ENCODE measurements around the gene SUN2. TPM values are rescaled to one million over a fixed set of nuclear protein-coding genes. Genes with fewer than 3 reads are reported as not detected.

The SUN2 gene
- polyA plus RNA-seq, 1 donor from 2014 or later: 172 TPM

DNA sequence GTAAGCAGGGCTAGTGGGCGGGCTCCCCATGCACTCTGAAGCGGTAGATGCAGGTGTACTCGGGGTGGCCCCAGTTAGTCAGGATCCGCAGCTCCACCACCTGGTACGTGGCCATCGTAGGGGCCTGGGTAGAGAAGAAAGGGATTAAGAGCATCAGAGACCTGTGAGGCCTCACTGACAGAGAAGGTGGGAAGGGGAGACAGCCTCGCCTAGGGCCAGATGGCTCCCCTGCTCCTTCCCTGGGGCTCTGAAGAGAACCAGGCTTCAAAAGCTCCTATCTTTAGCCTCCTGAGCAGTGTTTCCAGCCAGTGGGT lies 19.6 kb downstream of the SUN2 start (continued):
- TF ChIP-seq, protein P1, sequence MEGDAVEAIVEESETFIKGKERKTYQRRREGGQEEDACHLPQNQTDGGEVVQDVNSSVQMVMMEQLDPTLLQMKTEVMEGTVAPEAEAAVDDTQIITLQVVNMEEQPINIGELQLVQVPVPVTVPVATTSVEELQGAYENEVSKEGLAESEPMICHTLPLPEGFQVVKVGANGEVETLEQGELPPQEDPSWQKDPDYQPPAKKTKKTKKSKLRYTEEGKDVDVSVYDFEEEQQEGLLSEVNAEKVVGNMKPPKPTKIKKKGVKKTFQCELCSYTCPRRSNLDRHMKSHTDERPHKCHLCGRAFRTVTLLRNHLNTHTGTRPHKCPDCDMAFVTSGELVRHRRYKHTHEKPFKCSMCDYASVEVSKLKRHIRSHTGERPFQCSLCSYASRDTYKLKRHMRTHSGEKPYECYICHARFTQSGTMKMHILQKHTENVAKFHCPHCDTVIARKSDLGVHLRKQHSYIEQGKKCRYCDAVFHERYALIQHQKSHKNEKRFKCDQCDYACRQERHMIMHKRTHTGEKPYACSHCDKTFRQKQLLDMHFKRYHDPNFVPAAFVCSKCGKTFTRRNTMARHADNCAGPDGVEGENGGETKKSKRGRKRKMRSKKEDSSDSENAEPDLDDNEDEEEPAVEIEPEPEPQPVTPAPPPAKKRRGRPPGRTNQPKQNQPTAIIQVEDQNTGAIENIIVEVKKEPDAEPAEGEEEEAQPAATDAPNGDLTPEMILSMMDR (IDR thresholded peaks at IDR 0.05; ENCODE audit: poor library complexity, severe bottlenecking): no peak
- no peak for TF ChIP-seq MXI1 (conservative IDR thresholded peaks at IDR 0.05; ENCODE audit: poor library complexity, severe bottlenecking)

DNA sequence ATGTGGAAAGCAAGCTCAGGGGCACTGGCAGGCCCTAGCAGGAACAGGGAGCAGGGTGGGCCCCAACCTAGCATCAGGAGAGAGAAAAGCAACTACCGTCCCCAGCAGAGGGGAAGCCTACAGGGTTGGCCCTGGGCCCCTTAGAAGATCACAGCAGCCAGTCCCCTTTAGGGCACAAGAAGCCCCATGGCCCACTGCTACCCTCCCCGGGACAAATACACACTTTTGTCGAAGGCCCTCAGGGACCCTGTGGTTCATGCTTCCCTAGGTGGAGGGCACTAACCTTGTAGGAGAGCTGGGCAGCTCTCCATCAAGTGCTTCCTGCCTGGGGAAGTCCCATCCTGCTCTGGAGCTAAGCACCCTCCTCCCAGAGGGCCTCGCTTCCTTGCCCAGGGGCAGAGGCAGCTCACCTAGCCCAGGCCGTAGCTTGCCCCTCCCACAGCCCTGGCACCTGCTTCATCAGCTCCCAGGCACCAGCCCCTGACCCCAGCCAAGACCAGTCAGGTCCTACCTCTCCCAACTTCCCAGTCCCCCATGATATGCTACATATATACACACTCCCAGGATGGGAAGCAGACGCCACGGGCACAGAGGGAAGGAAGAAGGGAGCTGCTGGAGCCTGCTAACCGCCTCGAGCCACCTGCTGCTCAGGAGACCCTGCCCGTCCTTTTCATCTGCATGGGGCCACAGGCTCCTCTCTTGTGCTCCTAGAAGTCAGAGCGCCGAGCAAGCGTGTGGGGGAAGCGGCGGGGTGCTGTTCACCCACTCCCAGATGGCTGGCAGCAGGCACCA lies 20.1 kb downstream of the SUN2 start:
- Histone ChIP-seq H3K27ac (ENCODE audit: low read length) (no peak overlapping the region), H4K20me1 (ENCODE audit: insufficient read depth) (no peaks in the 10 kb centered on the region), H3F3A (ENCODE audit: insufficient read depth, low read length, poor library complexity, severe bottlenecking) (no peaks in the 10 kb centered on the region), H3K4me2 (ENCODE audit: low read length) (no peak overlapping the region), H3K9ac (ENCODE audit: low read length) (no peak overlapping the region), H2AFZ (ENCODE audit: low read depth, low read length) (no peak overlapping the region), H3K27me3 (ENCODE audit: insufficient read depth, low read depth, low read length) (no peaks in the 10 kb centered on the region), H3K9me3 (ENCODE audit: low read length) (no peaks in the 10 kb centered on the region), H3K36me3 (ENCODE audit: insufficient read depth, low read length) (peaks cover 11% of the 10 kb centered on the region), H3K4me3 (ENCODE audit: low read length) (no peak overlapping the region), H3K79me2 (replicated peaks; ENCODE audit: insufficient read depth, low read length) (no peaks in the 10 kb centered on the region), H3K9me2 (ENCODE audit: insufficient read depth, low read length) (no peaks in the 10 kb centered on the region)
- no peak for TF ChIP-seq TAF1 (IDR thresholded peaks at IDR 0.05; ENCODE audit: low read depth)
- peak; percentile 30 for TF ChIP-seq POLR2AphosphoS5 (IDR thresholded peaks at IDR 0.05)

DNA sequence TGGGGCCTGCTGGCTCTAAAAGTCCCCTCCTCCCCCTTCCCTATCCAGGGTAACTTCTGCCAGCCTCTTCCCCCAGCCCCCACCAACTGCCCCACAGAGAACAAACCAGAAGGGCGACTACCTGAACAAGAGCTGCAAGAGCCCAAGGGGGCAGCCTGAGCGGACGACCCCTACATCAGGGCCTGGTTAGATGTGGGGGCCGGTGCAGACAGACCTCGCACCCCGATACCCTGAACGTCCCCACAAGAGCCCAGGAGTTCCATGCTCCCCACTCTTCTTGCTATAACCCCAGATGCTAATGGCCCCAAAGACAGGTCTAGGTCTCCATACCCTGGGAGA lies 20.7 kb downstream of the SUN2 start:
- Histone ChIP-seq H3F3A (ENCODE audit: insufficient read depth, low read length, poor library complexity, severe bottlenecking) (no peaks in the 10 kb centered on the region), H3K9me2 (ENCODE audit: insufficient read depth, low read length) (no peaks in the 10 kb centered on the region), H3K79me2 (replicated peaks; ENCODE audit: insufficient read depth, low read length) (no peaks in the 10 kb centered on the region), H3K27ac (ENCODE audit: low read length) (no peak overlapping the region), H3K27me3 (ENCODE audit: insufficient read depth, low read depth, low read length) (no peaks in the 10 kb centered on the region), H3K4me3 (ENCODE audit: low read length) (no peak overlapping the region), H3K9ac (ENCODE audit: low read length) (no peak overlapping the region), H2AFZ (ENCODE audit: low read depth, low read length) (no peak overlapping the region), H3K36me3 (ENCODE audit: insufficient read depth, low read length) (peaks cover 5% of the 10 kb centered on the region), H3K4me2 (ENCODE audit: low read length) (no peak overlapping the region), H3K9me3 (ENCODE audit: low read length) (no peaks in the 10 kb centered on the region), H4K20me1 (ENCODE audit: insufficient read depth) (no peaks in the 10 kb centered on the region)
- TF ChIP-seq EP300 (conservative IDR thresholded peaks at IDR 0.05; ENCODE audit: poor library complexity, severe bottlenecking): no peak
- TF ChIP-seq MXI1 (conservative IDR thresholded peaks at IDR 0.05; ENCODE audit: poor library complexity, severe bottlenecking): no peak
- no peak for TF ChIP-seq SMC3 (conservative IDR thresholded peaks at IDR 0.05; ENCODE audit: poor library complexity)
- no peak for TF ChIP-seq TAF1 (IDR thresholded peaks at IDR 0.05; ENCODE audit: low read depth)
- no peak for TF ChIP-seq REST (IDR thresholded peaks at IDR 0.05; ENCODE audit: borderline replicate concordance)
- TF ChIP-seq RAD21 (conservative IDR thresholded peaks at IDR 0.05): no peak
- no peak for TF ChIP-seq EZH2 (IDR thresholded peaks at IDR 0.05; ENCODE audit: borderline replicate concordance, insufficient read depth, low read length, poor library complexity, severe bottlenecking)
- TF ChIP-seq, protein P1 (IDR thresholded peaks at IDR 0.05; ENCODE audit: poor library complexity, severe bottlenecking): no peak
- no peak for TF ChIP-seq POLR2AphosphoS5 (IDR thresholded peaks at IDR 0.05)

Measured in neural cell (in vitro differentiated cells).